H7 (cell line): ENCODE measurements around the gene CISD3. TPM values are rescaled to one million over a fixed set of nuclear protein-coding genes. Genes with fewer than 3 reads are reported as not detected.
A peak's percentile ranks its signal among the peaks of the same experiment; 100 is the strongest.
"Not testable (repeated sequence)": the region's sequence is repeated elsewhere in the genome, so short reads cannot be mapped to it uniquely, and the experiment has no call there.

Experiments
- DNase-seq: peaks from one replicate; pipeline ENCODE4 v3.0.0; 2012
- H3K27me3 ChIP-seq: 2 replicates; pipeline ENCODE4 v1.6.0; 2011; ENCODE audit warnings: mild to moderate bottlenecking, low read length; ENCODE audit not compliant: control insufficient read depth, insufficient read depth
- H3K36me3 ChIP-seq: replicated peaks from 2 replicates; pipeline ENCODE4 v1.5.1; 2011; ENCODE audit warnings: low read length; ENCODE audit not compliant: control insufficient read depth, insufficient read depth
- H3K4me3 ChIP-seq: 2 replicates; pipeline ENCODE4 v1.5.1; 2011; ENCODE audit warnings: low read depth, mild to moderate bottlenecking, control low read depth, low read length, moderate library complexity; ENCODE audit not compliant: insufficient read depth
- total RNA-seq: library from RNA; depleted of rRNA; stranded (reverse); fragments of >200 nt; shearing (Covaris generic); gene quantifications from 2 replicates; pipeline ENCODE4 v1.2.3, GENCODE V29; 2014

The CISD3 gene
- total RNA-seq, 1 experiment from 2014 or later: 2.9 TPM

DNA sequence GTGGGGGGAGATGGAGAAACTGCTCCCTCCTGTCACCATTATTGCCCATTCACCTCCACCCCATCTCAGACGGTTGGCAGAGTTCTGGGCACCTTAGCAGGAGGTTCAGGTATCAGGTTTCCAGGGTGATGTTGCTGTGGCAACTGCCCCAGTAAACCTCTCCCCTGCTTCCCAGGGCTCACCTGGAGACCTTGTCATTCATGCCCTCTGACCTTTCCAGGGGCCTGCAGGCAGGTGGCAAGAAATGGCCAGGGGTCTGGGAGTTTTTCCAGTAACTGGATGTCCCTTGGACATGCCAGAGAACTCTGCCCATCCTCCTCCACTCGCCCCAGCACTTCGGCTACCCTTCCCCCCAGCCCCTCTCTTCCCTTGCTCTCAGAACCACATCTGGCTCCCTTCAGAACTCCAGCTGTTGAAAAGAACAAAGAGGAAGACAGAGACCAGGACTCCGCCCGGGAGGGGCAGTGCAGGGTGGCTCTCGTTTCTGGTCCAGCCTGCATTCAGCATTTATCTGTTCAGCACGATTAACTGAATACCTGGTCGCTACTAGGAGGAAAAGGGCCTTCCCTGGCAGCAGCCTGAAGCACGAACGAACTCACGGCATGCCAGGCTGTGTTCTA is 16.6 kb upstream of the CISD3 start:
- DNase-seq: peak; percentile 76
- H3K4me3 ChIP-seq: no peak overlapping the region
- H3K36me3 ChIP-seq: no peaks in the 10 kb centered on the region; the same call in 1 of the 2 replicates
- peaks cover 2% of the 10 kb centered on the region; the same call in 1 of the 2 replicates for H3K27me3 ChIP-seq

DNA sequence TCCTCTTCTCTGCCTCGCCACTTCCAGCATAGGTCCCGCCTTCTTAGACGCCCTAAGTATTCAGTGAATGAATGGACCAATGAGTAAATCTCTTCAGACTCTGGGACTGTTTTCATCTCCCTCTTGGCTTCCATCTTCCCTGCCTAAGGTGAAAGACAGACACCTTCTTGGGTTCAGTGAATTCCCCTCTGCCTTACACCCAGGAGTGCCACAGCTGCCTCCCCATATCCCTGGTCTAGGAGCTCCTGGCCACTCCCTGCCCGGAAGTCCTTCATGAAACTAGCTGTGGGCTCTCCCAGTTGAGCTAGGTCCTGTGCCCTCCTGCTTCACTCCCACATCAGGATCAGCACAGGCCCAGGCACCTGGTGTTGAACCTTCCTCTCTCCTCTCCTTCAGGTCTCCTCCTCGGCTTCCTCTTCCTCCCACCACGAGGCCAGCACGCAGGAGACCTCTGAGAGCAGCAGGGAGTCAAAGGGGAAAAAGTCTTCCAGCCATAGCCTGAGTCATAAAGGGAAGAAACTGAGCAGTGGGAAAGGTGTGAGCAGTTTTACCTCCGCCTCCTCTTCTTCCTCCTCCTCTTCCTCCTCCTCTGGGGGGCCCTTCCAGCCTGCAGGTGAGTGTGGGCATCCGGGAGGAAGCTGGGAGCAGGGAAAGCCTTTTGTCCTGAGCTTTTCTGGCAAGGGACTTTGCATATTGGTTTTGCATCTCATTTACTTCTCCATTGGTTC is 14.8 kb upstream of the CISD3 start:
- H3K4me3 ChIP-seq: no peak overlapping the region
- no peaks in the 10 kb centered on the region; the same call in 1 of the 2 replicates for H3K36me3 ChIP-seq
- peaks cover 4% of the 10 kb centered on the region for H3K27me3 ChIP-seq
- peak; percentile 80 for DNase-seq

DNA sequence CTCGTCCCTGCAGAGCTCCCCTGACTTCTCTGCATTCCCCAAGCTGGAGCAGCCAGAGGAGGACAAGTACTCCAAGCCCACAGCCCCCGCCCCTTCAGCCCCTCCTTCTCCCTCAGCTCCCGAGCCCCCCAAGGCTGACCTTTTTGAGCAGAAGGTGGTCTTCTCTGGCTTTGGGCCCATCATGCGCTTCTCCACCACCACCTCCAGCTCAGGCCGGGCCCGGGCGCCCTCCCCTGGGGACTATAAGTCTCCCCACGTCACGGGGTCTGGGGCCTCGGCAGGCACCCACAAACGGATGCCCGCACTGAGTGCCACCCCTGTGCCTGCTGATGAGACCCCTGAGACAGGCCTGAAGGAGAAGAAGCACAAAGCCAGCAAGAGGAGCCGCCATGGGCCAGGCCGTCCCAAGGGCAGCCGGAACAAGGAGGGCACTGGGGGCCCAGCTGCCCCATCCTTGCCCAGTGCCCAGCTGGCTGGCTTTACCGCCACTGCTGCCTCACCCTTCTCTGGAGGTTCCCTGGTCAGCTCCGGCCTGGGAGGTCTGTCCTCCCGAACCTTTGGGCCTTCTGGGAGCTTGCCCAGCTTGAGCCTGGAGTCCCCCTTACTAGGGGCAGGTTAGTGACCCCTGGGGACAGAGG is 13.7 kb upstream of the CISD3 start:
- DNase-seq: no peak
- no peaks in the 10 kb centered on the region; the same call in 1 of the 2 replicates for H3K36me3 ChIP-seq
- H3K27me3 ChIP-seq: peaks cover 11% of the 10 kb centered on the region
- H3K4me3 ChIP-seq: no peak overlapping the region

DNA sequence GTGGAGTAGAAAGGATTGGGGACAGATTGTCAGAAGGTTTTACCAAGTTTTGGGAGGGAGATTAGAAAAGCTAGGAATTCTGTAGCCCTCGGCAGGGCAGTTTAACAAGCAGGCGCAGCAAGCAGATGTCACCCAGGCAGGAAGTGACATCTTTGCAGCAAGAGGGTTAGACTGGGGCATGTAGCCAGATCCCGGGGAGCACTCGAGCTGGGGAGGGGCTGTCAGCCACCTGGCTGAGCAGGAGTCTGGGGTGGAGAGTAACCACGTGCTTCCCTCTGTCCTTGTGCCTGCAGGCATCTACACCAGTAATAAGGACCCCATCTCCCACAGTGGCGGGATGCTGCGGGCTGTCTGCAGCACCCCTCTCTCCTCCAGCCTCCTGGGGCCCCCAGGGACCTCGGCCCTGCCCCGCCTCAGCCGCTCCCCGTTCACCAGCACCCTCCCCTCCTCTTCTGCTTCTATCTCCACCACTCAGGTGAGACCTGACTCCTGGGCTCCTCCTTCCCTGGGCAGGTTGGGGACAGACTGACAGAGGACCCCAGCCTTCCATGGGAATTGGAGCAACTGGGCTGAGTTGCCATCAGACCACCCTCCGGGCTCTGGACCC is 12.9 kb upstream of the CISD3 start:
- no peak overlapping the region for H3K4me3 ChIP-seq
- peaks cover 11% of the 10 kb centered on the region for H3K27me3 ChIP-seq
- no peak for DNase-seq
- no peaks in the 10 kb centered on the region; the same call in 1 of the 2 replicates for H3K36me3 ChIP-seq

DNA sequence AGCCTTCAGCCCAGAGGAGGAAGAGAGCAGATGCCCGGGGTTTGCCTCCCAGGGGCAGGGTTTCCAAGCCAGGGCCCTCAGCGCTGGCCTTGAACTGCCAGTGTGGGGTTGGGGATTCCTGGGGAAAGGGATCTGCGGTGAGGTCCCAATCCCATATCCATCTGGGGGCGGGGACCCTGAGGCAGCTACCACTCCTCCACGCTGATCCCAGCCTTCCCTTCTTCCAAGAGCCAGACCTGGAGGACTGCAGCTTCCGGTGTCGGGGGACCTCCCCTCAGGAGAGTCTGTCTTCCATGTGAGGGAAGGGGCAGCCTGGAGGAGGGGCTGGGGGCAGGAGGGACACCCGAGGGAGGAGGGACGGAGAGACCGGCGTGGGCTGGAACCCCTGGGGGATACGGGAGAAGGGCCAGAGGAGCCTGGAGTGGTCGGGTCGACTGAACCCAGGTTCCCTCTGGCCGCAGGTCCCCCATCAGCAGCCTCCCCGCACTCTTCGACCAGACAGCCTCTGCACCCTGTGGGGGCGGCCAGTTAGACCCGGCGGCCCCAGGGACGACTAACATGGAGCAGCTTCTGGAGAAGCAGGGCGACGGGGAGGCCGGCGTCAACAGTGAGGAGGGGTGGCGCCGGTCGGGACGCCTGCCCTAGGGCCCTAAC is 10.7 kb upstream of the CISD3 start:
- no peaks in the 10 kb centered on the region; the same call in 1 of the 2 replicates for H3K36me3 ChIP-seq
- DNase-seq: peak; percentile 89
- peak overlapping the region; percentile 57 for H3K4me3 ChIP-seq
- H3K27me3 ChIP-seq: peaks cover 11% of the 10 kb centered on the region

DNA sequence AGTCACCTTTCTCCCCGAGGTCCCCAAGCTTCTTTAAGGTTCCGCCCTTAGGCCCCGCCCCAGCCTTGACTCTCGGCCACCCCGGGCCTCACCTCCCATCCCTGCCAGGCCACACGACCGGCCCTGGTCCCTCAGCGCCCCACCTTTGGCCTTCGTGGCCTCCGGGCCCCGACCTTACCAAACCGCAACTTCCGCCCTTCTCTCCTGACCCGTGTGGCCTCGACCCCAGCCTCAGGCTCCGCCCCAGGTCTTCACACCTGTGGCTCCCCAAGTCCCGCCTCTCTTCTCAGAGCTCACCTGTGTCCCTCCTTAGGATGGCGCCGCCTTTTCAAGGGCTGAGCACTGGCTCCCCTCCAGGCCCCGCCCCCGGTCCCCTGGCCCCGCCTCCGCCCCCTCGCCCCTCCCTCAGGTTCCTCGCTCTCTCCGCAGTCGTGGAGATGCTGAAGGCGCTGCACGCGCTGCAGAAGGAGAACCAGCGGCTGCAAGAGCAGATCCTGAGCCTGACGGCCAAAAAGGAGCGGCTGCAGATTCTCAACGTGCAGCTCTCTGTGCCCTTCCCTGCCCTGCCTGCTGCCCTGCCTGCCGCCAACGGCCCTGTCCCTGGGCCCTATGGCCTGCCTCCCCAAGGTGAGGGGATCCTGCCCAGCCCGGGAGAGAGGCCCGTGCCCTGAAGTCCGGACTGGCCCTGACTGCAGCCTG is 10.0 kb upstream of the CISD3 start:
- H3K27me3 ChIP-seq: peaks cover 11% of the 10 kb centered on the region
- peak overlapping the region; percentile 57 for H3K4me3 ChIP-seq
- DNase-seq: peak; percentile 99
- H3K36me3 ChIP-seq: no peaks in the 10 kb centered on the region

DNA sequence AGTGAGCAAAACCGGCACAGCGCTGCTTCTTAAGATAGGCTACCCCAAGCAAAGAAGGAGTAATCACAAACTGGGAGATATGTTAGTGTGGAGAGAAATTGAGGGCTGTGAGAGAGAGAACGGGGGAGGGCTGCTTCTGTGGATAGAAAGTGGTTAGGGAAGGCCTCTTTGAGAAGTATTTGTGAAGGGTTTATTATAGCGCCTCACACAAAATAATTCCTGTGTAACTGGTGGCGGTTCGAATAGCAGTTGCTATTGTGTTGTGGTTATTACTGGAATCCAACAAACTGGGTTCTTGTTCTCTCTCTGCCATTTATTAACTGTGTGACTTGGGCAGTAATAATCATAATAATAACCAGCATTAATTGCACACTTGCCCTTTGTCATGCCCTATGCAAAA is 9.2 kb upstream of the CISD3 start:
- no peak for DNase-seq
- no peaks in the 10 kb centered on the region for H3K36me3 ChIP-seq
- H3K4me3 ChIP-seq: no peak overlapping the region
- H3K27me3 ChIP-seq: peaks cover 11% of the 10 kb centered on the region

DNA sequence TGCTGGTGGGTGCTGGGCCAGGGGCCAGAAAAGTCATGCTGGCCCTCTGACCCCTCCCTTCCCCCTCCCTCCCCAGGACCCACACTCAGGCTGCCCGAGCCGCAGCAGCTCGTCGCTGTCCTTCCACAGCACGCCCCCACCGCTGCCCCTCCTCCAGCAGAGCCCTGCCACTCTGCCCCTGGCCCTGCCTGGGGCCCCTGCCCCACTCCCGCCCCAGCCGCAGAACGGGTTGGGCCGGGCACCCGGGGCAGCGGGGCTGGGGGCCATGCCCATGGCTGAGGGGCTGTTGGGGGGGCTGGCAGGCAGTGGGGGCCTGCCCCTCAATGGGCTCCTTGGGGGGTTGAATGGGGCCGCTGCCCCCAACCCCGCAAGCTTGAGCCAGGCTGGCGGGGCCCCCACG is 8.3 kb upstream of the CISD3 start:
- Histone ChIP-seq H3K36me3 (no peaks in the 10 kb centered on the region), H3K4me3 (no peak overlapping the region), H3K27me3 (peaks cover 11% of the 10 kb centered on the region)
- DNase-seq: no peak

DNA sequence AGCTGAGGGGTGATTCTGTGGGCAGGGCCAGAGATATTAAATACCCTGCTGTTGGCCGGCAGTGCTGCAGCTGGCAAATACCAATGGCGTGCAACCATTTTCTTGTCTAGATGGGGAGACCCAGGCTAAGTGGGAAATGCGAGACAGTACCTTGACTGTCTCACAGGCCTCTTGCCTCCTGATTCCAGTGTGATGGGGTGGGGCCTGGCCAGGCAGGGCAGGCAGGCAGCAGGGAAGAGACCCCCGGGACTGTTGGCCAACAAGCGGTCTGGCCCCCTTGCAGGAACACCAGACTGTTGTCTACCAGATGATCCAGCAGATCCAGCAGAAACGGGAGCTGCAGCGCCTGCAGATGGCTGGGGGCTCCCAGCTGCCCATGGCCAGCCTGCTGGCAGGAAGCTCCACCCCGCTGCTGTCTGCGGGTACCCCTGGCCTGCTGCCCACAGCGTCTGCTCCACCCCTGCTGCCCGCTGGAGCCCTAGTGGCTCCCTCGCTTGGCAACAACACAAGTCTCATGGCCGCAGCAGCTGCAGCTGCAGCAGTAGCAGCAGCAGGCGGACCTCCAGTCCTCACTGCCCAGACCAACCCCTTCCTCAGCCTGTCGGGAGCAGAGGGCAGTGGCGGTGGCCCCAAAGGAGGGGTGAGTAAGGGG is 5.7 kb upstream of the CISD3 start:
- Histone ChIP-seq H3K27me3 (peaks cover 19% of the 10 kb centered on the region), H3K4me3 (no peak overlapping the region), H3K36me3 (no peaks in the 10 kb centered on the region)
- DNase-seq: no peak

DNA sequence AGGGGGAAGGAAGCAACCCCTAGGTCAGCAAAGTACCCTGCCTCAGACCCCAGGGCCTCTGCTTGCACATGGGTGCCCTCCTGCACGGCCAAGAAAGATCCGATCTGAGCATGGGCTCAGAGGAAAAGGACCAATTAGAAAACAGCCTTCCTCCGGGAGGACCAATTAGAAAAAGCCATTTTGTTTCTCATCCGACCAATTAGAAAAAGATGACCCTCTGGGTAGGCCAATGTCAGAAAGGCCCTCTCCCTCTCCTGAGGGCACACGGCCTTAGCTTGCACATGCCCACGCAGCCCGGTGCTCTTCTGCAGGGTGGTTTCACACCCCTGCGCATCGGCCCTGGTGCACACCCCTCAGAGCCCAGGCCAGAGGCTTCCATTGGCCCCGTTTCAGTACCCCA is 5.1 kb upstream of the CISD3 start:
- Histone ChIP-seq H3K4me3 (no peak overlapping the region), H3K36me3 (no peaks in the 10 kb centered on the region), H3K27me3 (peaks cover 19% of the 10 kb centered on the region)
- no peak for DNase-seq

DNA sequence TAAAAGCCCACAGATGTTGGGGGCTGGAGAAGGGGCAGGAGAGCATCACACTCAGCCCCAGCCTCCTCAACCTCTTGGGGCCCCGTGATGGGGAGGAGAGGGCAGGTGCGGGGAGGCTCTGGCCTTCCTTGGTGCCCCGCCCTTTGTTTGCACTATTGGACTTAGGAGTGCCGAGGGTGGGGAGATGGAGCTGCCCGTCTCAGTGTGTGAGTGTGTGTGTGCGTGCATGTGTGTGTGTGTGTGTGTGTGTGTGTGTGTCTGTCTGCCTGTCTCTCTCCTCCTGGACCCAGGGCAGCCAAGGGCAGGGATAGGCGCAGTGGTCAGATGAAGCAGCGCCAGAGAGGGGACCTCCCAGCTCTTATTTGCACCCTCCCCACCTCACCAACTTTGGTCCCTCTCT is 4.0 kb upstream of the CISD3 start:
- not testable (repeated sequence) for H3K4me3 ChIP-seq, DNase-seq, H3K36me3 ChIP-seq
- H3K27me3 ChIP-seq: peaks cover 10% of the 10 kb centered on the region

DNA sequence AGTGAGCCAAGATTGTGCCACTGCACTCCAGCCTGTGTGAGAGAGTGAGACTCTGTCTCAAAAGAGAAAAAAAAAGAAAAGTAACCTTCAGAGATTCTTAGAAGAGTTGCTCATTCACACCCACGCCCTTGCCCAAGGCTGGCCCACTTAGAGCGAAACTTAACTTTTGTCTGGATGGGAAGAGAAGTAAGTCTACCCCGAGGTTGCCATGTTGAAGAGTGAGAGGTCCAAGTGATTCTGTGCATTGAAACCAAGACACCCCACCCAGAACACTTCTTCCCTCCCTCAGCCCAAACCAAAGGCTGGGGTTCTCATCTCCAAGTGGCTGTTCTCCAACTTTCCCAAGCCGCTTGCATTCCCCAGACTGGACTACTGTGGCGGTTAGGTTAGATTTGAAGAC is 2.4 kb upstream of the CISD3 start:
- H3K36me3 ChIP-seq: no peaks in the 10 kb centered on the region; the same call in 1 of the 2 replicates
- peaks cover 10% of the 10 kb centered on the region for H3K27me3 ChIP-seq
- DNase-seq: no peak
- no peak overlapping the region for H3K4me3 ChIP-seq

DNA sequence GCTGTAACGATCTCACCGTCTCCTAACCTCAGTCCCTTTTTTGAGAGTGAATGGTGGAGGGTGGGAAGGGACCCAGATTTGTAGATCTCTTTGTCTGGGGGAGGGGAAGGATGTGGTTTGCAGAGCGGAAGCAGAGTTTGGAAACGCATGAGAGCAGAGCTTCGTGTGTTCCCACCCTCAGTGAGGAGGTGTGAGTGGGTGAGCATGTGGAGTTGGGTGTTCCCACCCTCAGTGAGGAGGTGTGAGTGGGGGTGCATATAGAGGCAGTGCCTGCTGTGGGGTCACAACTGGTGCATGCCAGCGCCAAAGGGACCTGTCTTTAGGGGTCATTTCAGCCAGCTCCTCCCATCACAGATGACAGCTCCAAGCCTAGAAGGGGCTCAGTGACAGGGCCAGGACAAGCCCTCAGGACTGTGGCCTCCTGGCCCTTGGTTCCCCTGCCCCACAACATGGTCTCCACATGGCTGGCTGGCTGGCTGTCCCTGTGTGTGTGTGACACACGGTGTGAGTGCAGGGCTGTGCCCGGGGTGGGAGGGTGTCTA is 1.8 kb upstream of the CISD3 start:
- Histone ChIP-seq H3K27me3 (peaks cover 10% of the 10 kb centered on the region), H3K36me3 (no peaks in the 10 kb centered on the region; the same call in none of the 2 replicates), H3K4me3 (no peak overlapping the region)
- no peak for DNase-seq
